Sigmoid colon (tissue), 7 donors: Measurements from ENCODE around the gene PADI2. TPM values are rescaled to one million over a fixed set of nuclear protein-coding genes. Genes with fewer than 3 reads are reported as not detected.

Experiments used
- DNase-seq: peaks from one replicate; pipeline ENCODE4 v3.0.0-alpha.2; 2019
- H3K27ac ChIP-seq, 4 donors: fragments of 200-600 bp; sonication (generic); one replicate each; pipeline ENCODE4 v1.5.1; 2016 to 2019; ENCODE audit warnings: mild to moderate bottlenecking in 1 of 4
- H3K27me3 ChIP-seq, 3 donors: fragments of 200-600 bp; sonication (generic); one replicate each; pipeline ENCODE4 v1.5.1; 2019; ENCODE audit warnings: mild to moderate bottlenecking in 1 of 3
- H3K36me3 ChIP-seq, 4 donors: fragments of 200-600 bp; sonication (generic); one replicate each; pipeline ENCODE4 v1.5.1; 2016 to 2019
- H3K4me1 ChIP-seq, 4 donors: fragments of 200-600 bp; sonication (generic); one replicate each; pipeline ENCODE4 v1.5.1; 2017 to 2019
- H3K4me3 ChIP-seq, 4 donors: fragments of 200-600 bp; sonication (generic); one replicate each; pipeline ENCODE4 v1.5.1; 2017 to 2019; ENCODE audit warnings: mild to moderate bottlenecking in 2 of 4, moderate library complexity in 1 of 4
- H3K9me3 ChIP-seq, 4 donors: fragments of 200-600 bp in 3 of 4; sonication (generic) in 3 of 4; one replicate each; pipeline versions ENCODE4 v1.5.1 to v1.6.1; 2013 to 2019
- CTCF ChIP-seq, 4 experiments: fragments of 450-650 bp in 3 of 4; fragments of 200-600 bp in 1 of 4; IDR thresholded peaks; one replicate each; pipeline ENCODE4 v1.5.1; 2016 to 2019; ENCODE audit warnings: antibody characterized with exemption in 4 of 4, mild to moderate bottlenecking in 3 of 4, moderate library complexity in 2 of 4
- EP300 ChIP-seq, 4 donors: sonication (generic); formaldehyde crosslinking; IDR thresholded peaks; one replicate each; pipeline ENCODE4 v1.6.1; 2017; ENCODE audit warnings: antibody characterized with exemption in 4 of 4
- POLR2A ChIP-seq, 2 donors: fragments of 450-650 bp; IDR thresholded peaks; one replicate each; pipeline ENCODE4 v1.6.1; 2016; ENCODE audit warnings: antibody characterized with exemption in 2 of 2, mild to moderate bottlenecking in 2 of 2, moderate library complexity in 2 of 2
- POLR2AphosphoS5 ChIP-seq, 4 donors: sonication (generic); formaldehyde crosslinking; IDR thresholded peaks; one replicate each; pipeline ENCODE4 v1.6.1; 2017; ENCODE audit warnings: antibody characterized with exemption in 4 of 4
- WGBS, 2 donors: extraction: QIAGEN DNeasy Blood & Tissue Kit; methylation state at CpG; one replicate each; pipeline ENCODE4 v1.1.7; 2013; 5-methylcytosine and 5-hydroxymethylcytosine counted together
- intact Hi-C: fragments of 100-400 bp; cut with DNase I; formaldehyde crosslinking; loops from one replicate; pipeline ENCODE4 v1.15.1; 2023
- polyA plus RNA-seq, 3 donors: library from polyadenylated mRNA; stranded (reverse); fragments of 200-250 nt; gene quantifications; one replicate each; pipeline ENCODE4 v1.2.3, GENCODE V29; 2013
- total RNA-seq, 4 donors: library from RNA; depleted of rRNA; stranded (reverse); fragments of >200 nt; gene quantifications; one replicate each; pipeline ENCODE4 v1.1.0, GENCODE V29; 2016
- donor health status: healthy with polysubstance abuse.
- donor health status: Bipolar disorder and iron deficiency.
- donor health status: healthy.

PADI2 gene
- total and polyA plus RNA-seq, 7 donors, result 0.27 to 169 (median 1.1) TPM

- no peaks in the 10 kb centered on the region for H3K36me3 ChIP-seq
- H3K9me3 ChIP-seq, result no peaks in the 10 kb centered on the region
- no peak overlapping the region for H3K4me3 ChIP-seq
- intact Hi-C loops, result no loop called here
- TF ChIP-seq POLR2AphosphoS5 (IDR thresholded peaks at IDR 0.05) (no peak), POLR2A (IDR thresholded peaks at IDR 0.05) (no peak), EP300 (IDR thresholded peaks at IDR 0.05) (no peak), CTCF (IDR thresholded peaks at IDR 0.05) (no peak)
- WGBS, 2 donors, result 86 to 91% methylated on average over 7 of the region's 7 CpGs
- peaks cover 0 to 21% (median 6%) of the 10 kb centered on the region in 4 donors for H3K4me1 ChIP-seq
- no peaks in the 10 kb centered on the region for H3K27me3 ChIP-seq
- DNase-seq, result no peak
- H3K27ac ChIP-seq, result no peak overlapping the region
Observed at GRCh38 chr1:17091252-17091651, 28.0 kb downstream of the PADI2 start.

- no peak overlapping the region for H3K4me3 ChIP-seq
- no peaks in the 10 kb centered on the region for H3K36me3 ChIP-seq
- peaks cover 0 to 9% (median 3%) of the 10 kb centered on the region in 4 donors for H3K4me1 ChIP-seq
- H3K27ac ChIP-seq, result no peak overlapping the region
- DNase-seq, result no peak
- intact Hi-C loops, result no loop called here
- 88 to 89% methylated on average over 14 of the region's 14 CpGs for WGBS, 2 donors
- no peaks in the 10 kb centered on the region for H3K9me3 ChIP-seq
- TF ChIP-seq POLR2A (IDR thresholded peaks at IDR 0.05) (no peak), POLR2AphosphoS5 (IDR thresholded peaks at IDR 0.05) (no peak), CTCF (IDR thresholded peaks at IDR 0.05) (no peak), EP300 (IDR thresholded peaks at IDR 0.05) (no peak)
- H3K27me3 ChIP-seq, result no peaks in the 10 kb centered on the region
Observed at GRCh38 chr1:17089506-17089905, 29.7 kb downstream of the PADI2 start.

GRCh38 chr1:17086751-17087150 lies 32.5 kb downstream of the PADI2 start:
- intact Hi-C loops, result no loop called here
- 67 to 75% methylated on average over 6 of the region's 6 CpGs for WGBS, 2 donors
- H3K9me3 ChIP-seq, result no peaks in the 10 kb centered on the region
- H3K27ac ChIP-seq, result no peak overlapping the region
- no peaks in the 10 kb centered on the region for H3K36me3 ChIP-seq
- H3K27me3 ChIP-seq, result no peaks in the 10 kb centered on the region
- no peak for TF ChIP-seq POLR2A (IDR thresholded peaks at IDR 0.05)
- no peak for TF ChIP-seq EP300 (IDR thresholded peaks at IDR 0.05)
- no peak for TF ChIP-seq POLR2AphosphoS5 (IDR thresholded peaks at IDR 0.05)
- no peak for TF ChIP-seq CTCF (IDR thresholded peaks at IDR 0.05)
- DNase-seq, result no peak
- peaks cover 0 to 7% (median 2%) of the 10 kb centered on the region in 4 donors for H3K4me1 ChIP-seq
- no peak overlapping the region for H3K4me3 ChIP-seq

GRCh38 chr1:17084787-17085186 lies 34.5 kb downstream of the PADI2 start:
- 79 to 84% methylated on average over 10 of the region's 10 CpGs for WGBS, 2 donors
- Histone ChIP-seq H3K4me1 (no peaks in the 10 kb centered on the region), H3K27me3 (no peaks in the 10 kb centered on the region)

More at GRCh38 chr1:17084787-17085186, 34.5 kb downstream of the PADI2 start:
- DNase-seq, result no peak
- intact Hi-C loops, result no loop called here
- no peak for TF ChIP-seq POLR2AphosphoS5 (IDR thresholded peaks at IDR 0.05)
- TF ChIP-seq POLR2A (IDR thresholded peaks at IDR 0.05), result no peak
- TF ChIP-seq CTCF (IDR thresholded peaks at IDR 0.05), result no peak
- TF ChIP-seq EP300 (IDR thresholded peaks at IDR 0.05), result no peak
- no peak overlapping the region for H3K27ac ChIP-seq
- H3K9me3 ChIP-seq, result no peaks in the 10 kb centered on the region
- no peak overlapping the region for H3K4me3 ChIP-seq
- H3K36me3 ChIP-seq, result no peaks in the 10 kb centered on the region
